ENCODE data around the gene ITGA3. TPM values are rescaled to one million over a fixed set of nuclear protein-coding genes. Genes with fewer than 3 reads are reported as not detected.

The ITGA3 gene
- total RNA-seq, 1 donor, result 35.1 TPM

DNA sequence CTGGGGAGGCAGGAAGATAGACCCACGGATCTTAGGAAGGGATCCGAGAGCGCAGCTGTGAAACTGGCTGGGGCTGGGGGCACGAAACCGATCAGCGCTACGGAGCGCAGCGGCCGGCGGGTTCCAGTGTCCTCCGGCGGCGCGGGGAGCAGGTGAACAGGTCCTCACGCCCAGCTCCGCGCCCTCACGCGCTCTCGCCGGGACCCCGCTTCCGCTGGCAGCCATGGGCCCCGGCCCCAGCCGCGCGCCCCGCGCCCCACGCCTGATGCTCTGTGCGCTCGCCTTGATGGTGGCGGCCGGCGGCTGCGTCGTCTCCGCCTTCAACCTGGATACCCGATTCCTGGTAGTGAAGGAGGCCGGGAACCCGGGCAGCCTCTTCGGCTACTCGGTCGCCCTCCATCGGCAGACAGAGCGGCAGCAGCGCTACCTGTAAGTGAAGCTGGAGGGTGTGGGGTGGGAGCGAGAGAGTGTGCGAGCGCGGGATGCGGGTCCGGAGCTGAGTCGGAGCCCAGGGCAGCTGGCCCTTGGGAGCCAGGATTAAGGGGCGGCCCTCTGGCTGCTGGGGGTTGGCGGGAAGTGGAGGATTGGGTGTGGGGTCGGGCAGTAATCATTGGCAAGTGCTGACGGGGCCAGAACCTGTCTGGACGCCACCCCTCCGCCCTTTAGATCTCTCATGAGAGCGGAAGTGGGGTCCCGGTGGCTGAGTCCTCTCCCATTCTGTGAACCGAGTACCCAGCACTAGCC, 479 bp downstream of the ITGA3 start:
- H3K4me3 ChIP-seq (ENCODE audit: low read depth, low read length), result peak overlapping the region; percentile 81
- peak; percentile 58 for DNase-seq (ENCODE audit: low read depth)
- peak; percentile 61 for TF ChIP-seq CTCF (IDR thresholded peaks at IDR 0.05; ENCODE audit: insufficient read depth, low read length)

DNA sequence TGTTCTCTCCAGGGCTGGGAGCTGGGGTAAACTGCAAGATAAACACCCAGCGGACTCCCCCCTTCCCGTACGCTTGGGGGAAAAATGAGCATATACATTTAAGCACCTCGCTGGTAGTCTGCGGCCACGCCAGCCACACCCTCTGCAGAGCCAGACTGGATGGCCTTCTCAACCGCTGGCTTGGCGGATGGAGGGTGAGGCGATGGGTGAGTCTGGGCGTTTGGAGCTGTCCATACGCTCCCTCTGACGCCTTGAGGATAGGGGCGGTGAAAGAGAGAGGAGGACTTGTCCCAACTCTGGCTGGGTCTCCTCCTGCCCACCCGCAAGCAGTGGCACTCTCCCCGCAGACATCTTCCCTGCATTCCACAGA, 1.0 kb downstream of the ITGA3 start:
- TF ChIP-seq CTCF (IDR thresholded peaks at IDR 0.05; ENCODE audit: insufficient read depth, low read length), result no peak
- DNase-seq (ENCODE audit: low read depth), result no peak
- H3K4me3 ChIP-seq (ENCODE audit: low read depth, low read length), result peak overlapping the region; percentile 81

- no peak for DNase-seq (ENCODE audit: low read depth)
- H3K4me3 ChIP-seq (ENCODE audit: low read depth, low read length), result peak overlapping the region; percentile 81
- no peak for TF ChIP-seq CTCF (IDR thresholded peaks at IDR 0.05; ENCODE audit: insufficient read depth, low read length)
These were observed 1.6 kb downstream of the ITGA3 start for GRCh38 chr17:50057521-50057991.

DNA sequence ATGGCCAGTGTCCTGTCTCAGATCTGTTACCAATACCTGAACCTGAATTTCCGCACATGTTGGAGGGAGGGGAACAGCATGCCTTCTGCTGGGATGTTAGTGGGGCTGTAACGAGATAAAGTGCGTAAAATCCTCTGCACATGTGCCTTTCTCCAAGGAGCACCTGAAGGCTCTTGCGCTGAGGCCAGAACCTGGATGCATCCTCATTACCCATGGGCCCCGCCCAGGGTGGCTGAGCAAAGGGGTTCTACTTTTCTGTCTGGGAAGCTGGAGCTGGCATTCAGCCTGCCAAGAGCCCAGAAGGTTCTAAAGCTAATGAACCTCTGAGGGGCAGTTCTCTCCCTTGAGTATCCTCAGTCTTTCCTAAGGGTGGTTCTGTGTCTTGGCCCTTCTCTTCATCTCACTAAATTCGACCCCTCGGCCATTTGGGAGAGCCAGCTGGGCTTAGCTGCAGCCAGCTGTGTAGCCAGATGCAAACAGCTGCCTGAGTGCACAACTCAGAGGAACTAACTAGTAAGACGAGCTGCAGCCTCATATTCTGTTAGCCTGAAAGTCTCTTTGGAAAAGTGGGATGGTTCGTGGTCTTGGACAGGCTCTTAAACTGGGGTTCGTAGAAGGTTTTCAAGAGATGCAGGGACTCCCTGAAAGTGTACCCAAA, 2.5 kb downstream of the ITGA3 start:
- H3K4me3 ChIP-seq (ENCODE audit: low read depth, low read length), result no peak overlapping the region
- no peak for DNase-seq (ENCODE audit: low read depth)

DNA sequence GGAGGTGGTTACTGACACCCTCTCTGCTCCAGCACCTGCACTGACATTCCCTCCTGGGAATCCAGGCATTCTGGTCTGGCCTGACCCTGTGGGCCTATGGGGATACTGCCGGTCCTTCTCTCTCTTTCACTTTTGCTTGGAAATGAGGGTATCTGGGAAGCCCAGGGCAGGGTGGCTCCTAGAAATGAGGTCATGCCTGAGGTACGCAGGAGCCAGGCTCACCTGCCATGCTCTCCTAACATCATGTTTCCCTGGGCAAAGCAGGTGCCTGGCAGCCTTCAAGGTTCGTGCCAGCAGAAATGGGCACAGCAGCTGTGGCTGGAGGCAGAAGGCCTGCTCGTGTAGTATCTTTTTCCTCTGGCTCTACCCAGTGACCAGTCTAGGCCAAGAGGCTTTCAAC, 3.3 kb downstream of the ITGA3 start:
- no peak for DNase-seq (ENCODE audit: low read depth)
- no peak for TF ChIP-seq CTCF (IDR thresholded peaks at IDR 0.05; ENCODE audit: insufficient read depth, low read length)
- no peak overlapping the region for H3K4me3 ChIP-seq (ENCODE audit: low read depth, low read length)

More for the DNA sequence above, 2.5 kb downstream of the ITGA3 start:
- TF ChIP-seq CTCF (IDR thresholded peaks at IDR 0.05; ENCODE audit: insufficient read depth, low read length), result no peak

DNA sequence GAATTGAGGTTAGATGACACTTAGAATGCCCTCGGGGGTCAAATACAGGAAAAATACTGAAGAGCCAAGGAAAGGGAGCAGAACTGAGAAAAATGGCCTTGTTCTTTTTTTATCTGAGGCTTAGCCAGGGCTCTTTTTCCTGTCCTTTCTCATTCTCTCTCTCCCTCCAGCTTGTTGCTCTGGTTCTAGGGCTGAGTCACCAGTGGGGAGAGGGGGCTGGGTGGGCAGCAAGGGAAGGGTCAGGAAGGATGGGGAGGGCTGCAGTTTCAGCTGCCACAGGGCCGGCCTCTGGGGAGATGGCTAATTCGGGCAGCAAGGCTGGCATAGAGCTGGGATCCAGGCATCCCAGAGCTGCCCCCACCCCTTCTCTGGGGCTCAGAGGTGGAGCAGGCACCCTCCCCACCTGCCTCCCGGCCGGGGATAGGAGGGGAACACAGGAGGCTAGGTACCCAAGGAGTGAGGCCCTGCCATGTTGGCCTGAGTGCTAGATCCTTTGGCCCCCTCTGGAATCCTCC, 3.9 kb downstream of the ITGA3 start:
- DNase-seq (ENCODE audit: low read depth), result no peak
- TF ChIP-seq CTCF (IDR thresholded peaks at IDR 0.05; ENCODE audit: insufficient read depth, low read length), result no peak
- no peak overlapping the region for H3K4me3 ChIP-seq (ENCODE audit: low read depth, low read length)

All from fibroblast of the aortic adventitia (primary cell).